ENCODE measurements around the gene AK4.

Gene AK4

DNA sequence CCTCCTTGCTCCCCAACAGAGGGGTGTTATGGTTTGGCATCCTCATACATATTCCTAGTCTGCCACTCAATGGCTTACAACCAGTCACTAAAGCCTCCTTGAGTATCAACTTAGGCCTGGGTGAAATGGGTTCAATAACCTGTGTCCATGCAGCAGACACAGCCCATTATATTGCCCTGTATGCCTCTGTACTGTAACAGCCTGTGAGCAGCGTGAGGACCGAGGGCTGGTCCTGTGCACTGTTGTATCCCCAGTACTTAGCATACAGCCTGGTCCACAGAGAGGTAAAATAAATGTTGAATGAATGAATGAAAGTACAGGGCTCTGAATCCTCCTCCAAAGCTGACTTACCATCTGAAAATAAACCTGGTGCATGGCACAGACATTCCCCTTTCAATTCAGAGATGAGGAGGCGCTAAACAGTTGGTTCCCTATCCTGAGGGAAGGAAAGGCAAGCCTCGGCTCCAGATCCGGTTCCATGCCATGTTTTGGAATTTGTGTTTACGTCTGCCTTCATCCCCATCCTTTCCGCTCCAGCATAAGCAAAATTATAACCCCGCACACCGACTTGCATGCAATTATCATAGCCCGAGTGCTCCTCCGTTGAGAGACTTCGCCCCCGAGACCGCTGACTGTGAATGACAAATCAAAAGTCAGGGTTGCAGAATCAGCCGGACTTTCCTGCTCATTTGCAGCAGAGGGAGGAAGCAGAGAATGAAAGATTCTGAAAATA lies 116.4 kb downstream of the AK4 start:
- H3K4me3 ChIP-seq (ENCODE audit: low read depth, low read length), result peak overlapping the region; percentile 34
- CTCF ChIA-PET, result interaction anchor here (0.6 to 1.5 kb wide), 3 partner anchors 28 to 423 kb away, joined by 3 to 4 read pairs (median 3); no protein-coding TSS in a partner anchor
- no peaks in the 10 kb centered on the region for H3K9me3 ChIP-seq (ENCODE audit: control insufficient read depth, insufficient read depth, low read depth, low read length)
- peaks cover 5% of the 10 kb centered on the region; the same call in 1 of the 2 replicates for H3K4me1 ChIP-seq (ENCODE audit: control insufficient read depth, insufficient read depth, low read length)
- no peaks in the 10 kb centered on the region for H3K36me3 ChIP-seq (ENCODE audit: control insufficient read depth in 2 of 2, insufficient read depth in 1 of 2, low read length in 2 of 2)
- POLR2A ChIA-PET, result interaction anchor here (1.6 kb wide), 1 partner anchor 10 kb away, joined by 9 read pairs; no protein-coding TSS in a partner anchor
- no peak overlapping the region for H3K27ac ChIP-seq (ENCODE audit: extremely low read depth, low read depth, low read length)
- TF ChIP-seq, protein P1, sequence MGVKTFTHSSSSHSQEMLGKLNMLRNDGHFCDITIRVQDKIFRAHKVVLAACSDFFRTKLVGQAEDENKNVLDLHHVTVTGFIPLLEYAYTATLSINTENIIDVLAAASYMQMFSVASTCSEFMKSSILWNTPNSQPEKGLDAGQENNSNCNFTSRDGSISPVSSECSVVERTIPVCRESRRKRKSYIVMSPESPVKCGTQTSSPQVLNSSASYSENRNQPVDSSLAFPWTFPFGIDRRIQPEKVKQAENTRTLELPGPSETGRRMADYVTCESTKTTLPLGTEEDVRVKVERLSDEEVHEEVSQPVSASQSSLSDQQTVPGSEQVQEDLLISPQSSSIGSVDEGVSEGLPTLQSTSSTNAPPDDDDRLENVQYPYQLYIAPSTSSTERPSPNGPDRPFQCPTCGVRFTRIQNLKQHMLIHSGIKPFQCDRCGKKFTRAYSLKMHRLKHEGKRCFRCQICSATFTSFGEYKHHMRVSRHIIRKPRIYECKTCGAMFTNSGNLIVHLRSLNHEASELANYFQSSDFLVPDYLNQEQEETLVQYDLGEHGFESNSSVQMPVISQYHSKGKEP (tag by site-specific recombination; IDR thresholded peaks at IDR 0.05), result peak; percentile 89
- TF ChIP-seq ZNF223 (tag by site-specific recombination; IDR thresholded peaks at IDR 0.05) (no peak), ZNF214 (tag by site-specific recombination; IDR thresholded peaks at IDR 0.05; ENCODE audit: borderline replicate concordance) (no peak), ZNF585B (tag by site-specific recombination; IDR thresholded peaks at IDR 0.05) (no peak), BCL11B (tag by site-specific recombination; IDR thresholded peaks at IDR 0.05; ENCODE audit: low read depth) (no peak), ZNF514 (tag by site-specific recombination; IDR thresholded peaks at IDR 0.05) (no peak), GLIS1 (tag by site-specific recombination; IDR thresholded peaks at IDR 0.05) (peak; percentile 50), ZFP41 (tag by site-specific recombination; IDR thresholded peaks at IDR 0.05; ENCODE audit: borderline replicate concordance) (no peak), ZNF610 (tag by site-specific recombination; IDR thresholded peaks at IDR 0.05; ENCODE audit: borderline replicate concordance) (peak; percentile 56; the same call in 1 of the 2 replicates), ZNF747 (tag by site-specific recombination; IDR thresholded peaks at IDR 0.05) (no peak), ZNF37A (tag by site-specific recombination; IDR thresholded peaks at IDR 0.05) (no peak), ZNF830 (tag by site-specific recombination; IDR thresholded peaks at IDR 0.05; ENCODE audit: low read depth) (no peak), ZNF560 (tag by site-specific recombination; IDR thresholded peaks at IDR 0.05; ENCODE audit: borderline replicate concordance) (no peak), ZNF600 (tag by site-specific recombination; IDR thresholded peaks at IDR 0.05) (peak; percentile 97), FEZF1 (tag by site-specific recombination; IDR thresholded peaks at IDR 0.05) (0 out of 2 replicates have a peak, but pooled peaks have one; percentile 28), ZNF19 (tag by site-specific recombination; IDR thresholded peaks at IDR 0.05; ENCODE audit: low read depth) (no peak), ZXDB (tag by site-specific recombination; IDR thresholded peaks at IDR 0.05) (peak; percentile 81), ZFP69B (tag by site-specific recombination; IDR thresholded peaks at IDR 0.05) (peak; percentile 81), ZBTB17 (tag by site-specific recombination; IDR thresholded peaks at IDR 0.05) (peak; percentile 98), HOXD13 (CRISPR knock-in tag; IDR thresholded peaks at IDR 0.05; ENCODE audit: borderline replicate concordance) (no peak), ZNF23 (tag by site-specific recombination; IDR thresholded peaks at IDR 0.05; ENCODE audit: borderline replicate concordance) (no peak), ZEB2 (tag by site-specific recombination; IDR thresholded peaks at IDR 0.05) (peak; percentile 93), IKZF3 (tag by site-specific recombination; IDR thresholded peaks at IDR 0.05) (peak; percentile 86; the same call in 1 of the 2 replicates), ZNF521 (tag by site-specific recombination; IDR thresholded peaks at IDR 0.05) (no peak), ZFHX2 (tag by site-specific recombination; conservative IDR thresholded peaks at IDR 0.05) (peak; percentile 60), ZBTB48 (tag by site-specific recombination; IDR thresholded peaks at IDR 0.05) (peak; percentile 66), KLF9 (tag by site-specific recombination; IDR thresholded peaks at IDR 0.05; ENCODE audit: low read depth) (peak; percentile 38; the same call in 1 of the 2 replicates), ZNF302 (tag by site-specific recombination; IDR thresholded peaks at IDR 0.05; ENCODE audit: low read depth) (no peak), ZNF174 (tag by site-specific recombination; IDR thresholded peaks at IDR 0.05) (no peak), ZNF701 (tag by site-specific recombination; IDR thresholded peaks at IDR 0.05) (no peak)
- TF ChIP-seq, protein P2, sequence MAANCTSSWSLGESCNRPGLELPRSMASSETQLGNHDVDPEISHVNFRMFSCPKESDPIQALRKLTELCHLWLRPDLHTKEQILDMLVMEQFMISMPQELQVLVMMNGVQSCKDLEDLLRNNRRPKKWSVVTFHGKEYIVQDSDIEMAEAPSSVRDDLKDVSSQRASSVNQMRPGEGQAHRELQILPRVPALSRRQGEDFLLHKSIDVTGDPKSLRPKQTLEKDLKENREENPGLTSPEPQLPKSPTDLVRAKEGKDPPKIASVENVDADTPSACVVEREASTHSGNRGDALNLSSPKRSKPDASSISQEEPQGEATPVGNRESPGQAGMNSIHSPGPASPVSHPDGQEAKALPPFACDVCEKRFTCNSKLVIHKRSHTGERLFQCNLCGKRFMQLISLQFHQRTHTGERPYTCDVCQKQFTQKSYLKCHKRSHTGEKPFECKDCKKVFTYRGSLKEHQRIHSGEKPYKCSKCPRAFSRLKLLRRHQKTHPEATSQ (tag by site-specific recombination; IDR thresholded peaks at IDR 0.05), result no peak
- TF ChIP-seq, protein P3, sequence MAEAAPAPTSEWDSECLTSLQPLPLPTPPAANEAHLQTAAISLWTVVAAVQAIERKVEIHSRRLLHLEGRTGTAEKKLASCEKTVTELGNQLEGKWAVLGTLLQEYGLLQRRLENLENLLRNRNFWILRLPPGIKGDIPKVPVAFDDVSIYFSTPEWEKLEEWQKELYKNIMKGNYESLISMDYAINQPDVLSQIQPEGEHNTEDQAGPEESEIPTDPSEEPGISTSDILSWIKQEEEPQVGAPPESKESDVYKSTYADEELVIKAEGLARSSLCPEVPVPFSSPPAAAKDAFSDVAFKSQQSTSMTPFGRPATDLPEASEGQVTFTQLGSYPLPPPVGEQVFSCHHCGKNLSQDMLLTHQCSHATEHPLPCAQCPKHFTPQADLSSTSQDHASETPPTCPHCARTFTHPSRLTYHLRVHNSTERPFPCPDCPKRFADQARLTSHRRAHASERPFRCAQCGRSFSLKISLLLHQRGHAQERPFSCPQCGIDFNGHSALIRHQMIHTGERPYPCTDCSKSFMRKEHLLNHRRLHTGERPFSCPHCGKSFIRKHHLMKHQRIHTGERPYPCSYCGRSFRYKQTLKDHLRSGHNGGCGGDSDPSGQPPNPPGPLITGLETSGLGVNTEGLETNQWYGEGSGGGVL (tag by site-specific recombination; IDR thresholded peaks at IDR 0.05), result no peak; the same call in 1 of the 2 replicates
- TF ChIP-seq, protein P4, sequence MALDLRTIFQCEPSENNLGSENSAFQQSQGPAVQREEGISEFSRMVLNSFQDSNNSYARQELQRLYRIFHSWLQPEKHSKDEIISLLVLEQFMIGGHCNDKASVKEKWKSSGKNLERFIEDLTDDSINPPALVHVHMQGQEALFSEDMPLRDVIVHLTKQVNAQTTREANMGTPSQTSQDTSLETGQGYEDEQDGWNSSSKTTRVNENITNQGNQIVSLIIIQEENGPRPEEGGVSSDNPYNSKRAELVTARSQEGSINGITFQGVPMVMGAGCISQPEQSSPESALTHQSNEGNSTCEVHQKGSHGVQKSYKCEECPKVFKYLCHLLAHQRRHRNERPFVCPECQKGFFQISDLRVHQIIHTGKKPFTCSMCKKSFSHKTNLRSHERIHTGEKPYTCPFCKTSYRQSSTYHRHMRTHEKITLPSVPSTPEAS (tag by site-specific recombination; IDR thresholded peaks at IDR 0.05), result peak; percentile 39; the same call in 1 of the 2 replicates

All from HEK293 (cell line).